IPS-18a (cell line): ENCODE results near the gene ETS1.

ENCODE experiments used
- H3K27ac ChIP-seq: one replicate; pipeline ENCODE4 v1.5.1; 2013; ENCODE audit warnings: low read length
- H3K27me3 ChIP-seq: one replicate; pipeline ENCODE4 v1.6.1; 2013; ENCODE audit warnings: mild to moderate bottlenecking, low read length; ENCODE audit not compliant: control insufficient read depth, insufficient read depth
- H3K36me3 ChIP-seq: one replicate; pipeline ENCODE4 v1.6.1; 2013; ENCODE audit warnings: low read depth, low read length; ENCODE audit not compliant: control insufficient read depth
- H3K4me1 ChIP-seq: one replicate; pipeline ENCODE4 v1.6.1; 2013; ENCODE audit warnings: low read depth, low read length; ENCODE audit not compliant: control insufficient read depth
- H3K4me3 ChIP-seq: one replicate; pipeline ENCODE4 v1.5.1; 2013; ENCODE audit warnings: low read length
- H3K9ac ChIP-seq: one replicate; pipeline ENCODE4 v1.6.1; 2013; ENCODE audit warnings: mild to moderate bottlenecking, low read length, moderate library complexity
- H3K9me3 ChIP-seq: one replicate; pipeline ENCODE4 v1.6.1; 2013; ENCODE audit warnings: low read depth, low read length; ENCODE audit not compliant: control insufficient read depth

Gene ETS1

DNA sequence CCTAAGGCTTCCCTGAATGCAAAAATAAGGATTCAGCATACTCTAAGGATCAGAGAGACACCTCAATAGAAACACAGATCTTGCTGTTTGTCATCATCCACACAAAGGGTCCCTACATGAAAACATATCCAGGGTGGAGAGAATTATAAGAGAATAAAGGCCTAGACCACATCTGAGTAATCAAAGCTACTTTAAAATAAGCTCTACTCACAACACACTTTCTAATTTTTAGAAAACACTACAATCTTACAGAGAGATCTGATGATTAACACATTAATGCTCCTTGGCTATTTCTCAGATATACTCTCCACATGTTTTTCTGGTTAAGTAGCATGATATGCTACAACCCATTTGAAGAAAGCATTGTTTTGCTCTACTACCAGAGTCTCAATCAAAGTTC lies 108.2 kb downstream of the ETS1 start:
- H3K9ac ChIP-seq: no peak overlapping the region
- H3K4me3 ChIP-seq: no peak overlapping the region
- H3K9me3 ChIP-seq: no peaks in the 10 kb centered on the region
- no peaks in the 10 kb centered on the region for H3K27me3 ChIP-seq
- H3K27ac ChIP-seq: no peak overlapping the region
- H3K36me3 ChIP-seq: no peaks in the 10 kb centered on the region
- no peaks in the 10 kb centered on the region for H3K4me1 ChIP-seq

DNA sequence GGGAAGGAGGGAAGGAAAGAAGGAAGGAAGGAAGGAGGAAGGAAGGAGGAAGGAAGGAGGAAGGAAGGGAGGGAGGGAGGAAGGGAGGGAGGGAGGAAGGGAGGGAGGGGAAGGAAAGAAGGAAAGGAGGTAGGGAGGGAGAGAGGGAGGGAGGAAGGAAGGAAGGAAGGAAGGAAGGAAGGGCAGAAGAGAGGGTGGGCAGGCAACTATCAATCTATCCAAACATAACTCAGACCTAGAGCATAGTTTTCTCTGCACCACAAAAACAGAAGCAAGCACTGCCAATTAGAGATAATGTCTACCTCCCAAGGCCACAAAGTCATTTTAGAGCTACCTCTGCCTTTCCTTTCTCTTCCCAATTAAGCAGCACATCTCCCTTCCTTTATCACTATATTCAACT lies 109.1 kb downstream of the ETS1 start:
- Histone ChIP-seq H3K4me1 (no peaks in the 10 kb centered on the region), H3K9me3 (no peaks in the 10 kb centered on the region), H3K9ac (no peak overlapping the region), H3K4me3 (no peak overlapping the region), H3K27me3 (no peaks in the 10 kb centered on the region), H3K36me3 (no peaks in the 10 kb centered on the region), H3K27ac (no peak overlapping the region)

DNA sequence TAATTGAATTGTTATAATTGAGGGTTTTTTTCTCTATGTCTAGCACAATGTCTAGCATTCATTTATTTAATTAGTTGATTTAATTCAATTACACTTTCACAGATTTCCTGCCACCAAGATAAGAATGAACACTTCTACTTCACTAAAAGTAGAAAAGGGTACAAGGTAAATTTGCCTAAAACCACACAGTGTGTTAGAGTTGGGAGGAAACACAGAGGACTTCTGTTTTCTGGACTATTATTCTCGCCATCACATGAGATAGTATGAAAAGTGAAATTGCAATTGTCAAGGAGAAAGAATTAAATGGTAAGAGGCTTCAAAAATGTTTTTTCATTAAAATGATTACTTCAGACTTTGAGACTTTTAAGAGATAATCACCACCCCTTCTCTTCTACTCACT lies 109.5 kb downstream of the ETS1 start:
- Histone ChIP-seq H3K9ac (no peak overlapping the region), H3K27ac (no peak overlapping the region), H3K4me1 (no peaks in the 10 kb centered on the region), H3K27me3 (no peaks in the 10 kb centered on the region), H3K9me3 (no peaks in the 10 kb centered on the region), H3K36me3 (no peaks in the 10 kb centered on the region), H3K4me3 (no peak overlapping the region)

DNA sequence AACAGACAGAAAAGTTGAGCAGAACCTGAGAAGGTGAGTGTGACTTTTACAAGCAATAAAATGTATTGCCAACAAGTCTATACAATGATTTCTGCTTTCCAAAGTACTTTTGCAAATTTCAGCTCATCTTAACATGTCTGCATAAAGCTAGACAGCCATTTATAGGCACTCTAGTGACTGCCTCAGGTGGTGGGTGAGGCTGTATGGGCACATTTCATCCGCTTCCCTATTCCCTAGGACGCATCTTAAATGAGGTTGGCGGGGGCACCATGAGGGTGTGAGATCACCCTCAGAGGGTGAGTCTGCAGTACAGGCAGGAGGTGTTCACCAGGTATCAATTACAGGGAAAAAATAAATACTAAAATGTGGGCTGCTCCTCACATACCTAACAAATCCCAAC lies 110.1 kb downstream of the ETS1 start:
- Histone ChIP-seq H3K27me3 (no peaks in the 10 kb centered on the region), H3K36me3 (no peaks in the 10 kb centered on the region), H3K4me3 (no peak overlapping the region), H3K27ac (no peak overlapping the region), H3K9me3 (no peaks in the 10 kb centered on the region), H3K9ac (no peak overlapping the region), H3K4me1 (no peaks in the 10 kb centered on the region)

DNA sequence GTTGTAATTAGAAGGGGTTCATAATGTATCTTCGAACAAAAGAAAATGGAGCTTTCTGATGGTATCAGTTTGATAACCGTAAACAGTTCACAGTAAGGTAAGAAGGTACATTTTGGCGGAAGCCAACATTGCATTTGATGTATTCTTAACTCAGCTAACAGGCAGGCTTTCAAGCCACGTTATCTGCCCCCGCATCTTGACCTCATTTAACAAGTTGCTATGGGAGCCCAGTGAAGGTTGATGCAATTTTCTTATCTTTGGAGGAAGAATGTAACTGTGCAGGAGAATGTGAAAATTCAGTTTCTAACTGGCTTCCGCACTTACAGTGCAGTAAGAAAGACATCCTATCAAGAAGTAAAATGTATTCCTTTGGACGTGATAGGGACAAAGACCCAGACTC lies 110.6 kb downstream of the ETS1 start:
- H3K4me1 ChIP-seq: no peaks in the 10 kb centered on the region
- H3K9ac ChIP-seq: no peak overlapping the region
- H3K27me3 ChIP-seq: no peaks in the 10 kb centered on the region
- H3K4me3 ChIP-seq: no peak overlapping the region
- H3K27ac ChIP-seq: no peak overlapping the region
- no peaks in the 10 kb centered on the region for H3K36me3 ChIP-seq
- H3K9me3 ChIP-seq: no peaks in the 10 kb centered on the region

DNA sequence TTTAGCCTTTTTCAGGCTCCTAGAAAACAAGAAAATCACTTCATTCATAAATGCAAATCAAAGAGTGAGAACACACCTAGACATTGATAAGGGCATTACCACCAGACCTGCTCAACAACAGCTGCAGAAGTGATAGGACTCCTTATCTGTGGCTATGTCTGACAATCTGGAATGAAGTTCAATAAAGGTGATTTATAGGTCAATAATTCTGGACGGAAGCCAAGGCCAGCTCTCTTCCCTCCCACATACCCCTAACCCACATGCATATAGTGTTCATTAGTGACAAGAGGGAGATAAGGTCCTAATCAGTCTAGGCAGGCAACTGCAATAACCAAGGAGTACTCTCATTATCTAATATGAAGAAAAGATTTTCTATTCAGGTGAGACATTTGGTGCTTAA lies 111.3 kb downstream of the ETS1 start:
- Histone ChIP-seq H3K27ac (no peak overlapping the region), H3K36me3 (no peaks in the 10 kb centered on the region), H3K27me3 (no peaks in the 10 kb centered on the region)

DNA sequence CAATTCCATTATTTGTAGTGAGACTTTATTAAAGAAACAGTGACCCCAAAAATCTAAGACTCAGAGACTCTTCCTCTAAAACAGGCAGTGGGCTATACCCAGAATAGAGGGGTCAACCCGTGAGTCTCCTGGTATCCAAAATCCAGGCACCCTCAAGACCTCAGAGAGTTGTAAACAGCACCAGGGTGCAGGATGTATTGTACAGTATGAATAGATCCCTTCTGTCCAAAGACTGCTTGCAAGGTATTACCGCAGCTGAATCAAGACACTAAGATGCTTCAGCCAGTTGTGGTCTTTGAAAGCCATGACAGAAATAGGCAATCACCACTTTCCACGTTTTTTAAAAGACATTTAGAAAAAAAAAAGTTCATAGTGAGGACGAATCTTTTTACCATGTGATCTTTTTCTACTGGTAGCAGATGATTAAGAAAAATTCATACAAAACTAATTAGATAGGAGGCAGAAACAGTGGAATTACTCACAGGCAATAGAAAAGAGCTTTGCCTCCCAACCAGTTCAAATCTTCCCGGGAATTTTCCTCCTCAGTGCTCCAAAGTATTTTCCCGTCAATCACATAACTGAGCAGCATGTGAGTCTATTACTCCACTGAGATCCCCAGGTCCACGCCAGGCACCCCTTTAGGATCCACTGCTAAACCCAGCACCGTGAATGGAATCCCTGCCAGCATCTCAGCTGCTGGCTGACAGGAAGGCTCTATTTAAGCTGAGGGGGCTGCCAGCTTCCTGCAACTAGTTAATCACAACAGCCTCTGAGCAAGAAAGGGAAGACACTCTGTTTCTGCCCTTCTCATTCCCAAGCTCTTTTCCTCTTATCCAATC lies 113.1 kb downstream of the ETS1 start:
- Histone ChIP-seq H3K36me3 (no peaks in the 10 kb centered on the region), H3K9ac (no peak overlapping the region), H3K4me1 (no peaks in the 10 kb centered on the region), H3K27ac (no peak overlapping the region), H3K27me3 (no peaks in the 10 kb centered on the region), H3K4me3 (no peak overlapping the region), H3K9me3 (no peaks in the 10 kb centered on the region)

More for the DNA sequence above, 111.3 kb downstream of the ETS1 start:
- Histone ChIP-seq H3K4me1 (no peaks in the 10 kb centered on the region), H3K9ac (no peak overlapping the region), H3K4me3 (no peak overlapping the region), H3K9me3 (no peaks in the 10 kb centered on the region)

DNA sequence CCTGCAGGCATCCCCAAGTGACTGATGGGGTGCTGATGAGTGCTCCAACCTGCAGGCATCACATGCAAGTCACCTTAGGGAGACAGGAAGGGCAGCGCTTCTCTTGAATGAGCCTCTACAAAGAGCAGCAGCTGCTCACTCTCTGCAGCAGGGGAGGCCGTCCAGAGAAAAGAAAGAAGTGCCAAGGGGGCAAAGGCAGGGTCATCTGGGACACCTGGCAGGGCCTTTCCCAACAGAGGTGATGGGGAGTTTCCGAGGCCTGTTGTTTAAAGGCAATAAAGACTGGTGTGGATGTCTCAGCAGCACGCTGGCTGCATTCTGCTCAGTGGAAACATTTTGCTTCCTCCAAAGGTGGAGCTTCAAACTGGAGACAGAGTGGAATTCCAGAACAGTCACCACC lies 113.7 kb downstream of the ETS1 start:
- Histone ChIP-seq H3K36me3 (no peaks in the 10 kb centered on the region), H3K9ac (no peak overlapping the region)

DNA sequence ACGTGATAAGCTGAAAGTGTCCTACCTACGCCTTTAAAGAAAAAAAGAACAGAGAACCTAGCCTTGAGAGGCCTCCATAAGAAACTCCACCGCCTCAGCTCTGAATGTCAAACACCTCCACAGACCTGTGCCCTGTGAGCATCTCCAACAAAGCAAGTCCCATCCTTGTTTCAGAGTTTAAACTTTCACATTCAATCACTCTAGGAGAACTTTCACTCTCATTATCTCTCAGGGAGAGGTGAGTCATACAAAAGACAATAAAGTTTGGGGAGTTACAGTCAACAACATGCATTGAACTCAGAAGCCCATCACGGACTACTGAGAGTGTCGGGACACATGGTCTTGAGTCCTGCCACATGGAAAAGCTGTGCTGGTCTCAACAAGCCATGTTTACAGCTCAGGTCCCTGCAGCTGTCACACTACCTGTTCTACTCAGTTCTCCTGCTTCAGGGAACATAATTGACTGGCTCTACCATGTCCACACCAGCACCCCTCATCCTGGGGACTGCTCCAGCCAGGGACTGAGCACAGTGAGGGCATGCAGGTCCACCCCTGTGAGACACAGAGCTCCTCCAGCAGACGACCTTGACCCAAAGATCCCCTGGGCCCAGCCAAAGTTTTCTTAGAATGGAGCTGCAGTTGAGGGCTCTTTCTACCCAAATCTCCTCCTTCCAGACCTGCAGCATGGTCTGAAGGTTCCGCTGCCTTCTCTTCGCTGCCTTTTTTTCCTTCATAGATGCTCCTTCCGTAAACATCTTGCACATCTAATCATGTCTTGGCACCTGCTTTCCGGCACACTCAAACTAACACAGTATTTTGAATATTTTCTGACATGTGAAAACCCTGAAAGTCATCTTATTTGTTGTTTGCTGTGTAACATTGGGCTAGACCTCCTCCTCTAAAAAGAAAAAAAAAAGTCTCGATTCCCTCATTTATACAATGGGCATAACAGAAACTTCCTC lies 114.9 kb downstream of the ETS1 start:
- H3K4me1 ChIP-seq: no peaks in the 10 kb centered on the region
- no peak overlapping the region for H3K27ac ChIP-seq
- H3K9me3 ChIP-seq: no peaks in the 10 kb centered on the region
- H3K9ac ChIP-seq: no peak overlapping the region
- no peaks in the 10 kb centered on the region for H3K36me3 ChIP-seq
- no peaks in the 10 kb centered on the region for H3K27me3 ChIP-seq
- H3K4me3 ChIP-seq: no peak overlapping the region

More for the DNA sequence above, 113.7 kb downstream of the ETS1 start:
- H3K27me3 ChIP-seq: no peaks in the 10 kb centered on the region
- H3K4me1 ChIP-seq: no peaks in the 10 kb centered on the region
- H3K9me3 ChIP-seq: no peaks in the 10 kb centered on the region
- H3K27ac ChIP-seq: no peak overlapping the region
- H3K4me3 ChIP-seq: no peak overlapping the region

DNA sequence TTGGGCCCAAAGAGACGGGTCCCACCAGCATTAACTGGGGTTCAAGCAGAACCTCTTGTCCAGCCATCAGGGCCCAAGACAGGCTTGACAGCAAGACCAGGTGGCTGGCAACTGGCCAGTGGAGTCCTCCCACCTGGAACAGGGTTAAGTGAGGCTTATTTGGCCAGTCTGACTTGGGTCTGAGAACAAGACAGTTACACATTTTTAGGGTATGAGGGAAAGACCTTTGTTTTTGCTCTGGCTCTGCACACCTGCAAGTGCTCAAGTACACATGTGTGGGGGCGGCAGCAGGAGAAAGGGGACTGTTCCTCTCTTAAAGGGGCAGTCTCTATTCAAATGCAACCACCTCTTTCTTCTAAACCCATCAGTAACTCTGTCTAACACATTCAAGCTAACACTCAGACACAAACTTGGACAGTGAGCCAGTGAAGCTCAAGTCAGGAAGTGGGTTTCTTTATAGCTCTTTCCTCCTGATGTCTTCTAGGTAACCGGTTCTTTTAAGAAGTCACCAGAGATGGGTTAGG lies 116.2 kb downstream of the ETS1 start:
- Histone ChIP-seq H3K4me1 (no peaks in the 10 kb centered on the region), H3K9me3 (no peaks in the 10 kb centered on the region), H3K36me3 (no peaks in the 10 kb centered on the region), H3K27ac (no peak overlapping the region), H3K4me3 (no peak overlapping the region), H3K27me3 (no peaks in the 10 kb centered on the region), H3K9ac (no peak overlapping the region)

DNA sequence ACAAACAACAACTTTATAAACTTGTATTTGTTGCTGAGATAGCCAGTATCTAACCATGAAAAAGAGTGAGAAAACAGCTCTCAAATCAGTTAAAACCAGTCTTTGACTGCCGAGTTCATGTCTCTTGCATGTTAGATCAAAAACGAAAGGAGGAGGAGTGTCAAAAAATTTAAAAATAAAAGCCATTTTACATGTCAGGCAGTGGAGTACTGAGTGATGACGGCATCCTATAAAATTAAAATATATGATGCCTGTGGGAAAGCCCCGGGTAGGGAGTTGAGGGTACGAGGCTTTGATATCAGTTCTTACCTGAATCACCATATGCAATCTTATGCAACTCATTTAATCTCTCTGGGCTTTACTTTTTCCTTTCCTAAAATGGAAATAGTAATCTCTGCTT lies 117.3 kb downstream of the ETS1 start:
- Histone ChIP-seq H3K9me3 (no peaks in the 10 kb centered on the region), H3K4me1 (no peaks in the 10 kb centered on the region), H3K27me3 (no peaks in the 10 kb centered on the region), H3K4me3 (no peak overlapping the region), H3K27ac (no peak overlapping the region), H3K36me3 (no peaks in the 10 kb centered on the region), H3K9ac (no peak overlapping the region)
